GM10248 (cell line): ENCODE data around the gene ZNF268.
"Not testable (repeated sequence)": the region's sequence is repeated elsewhere in the genome, so short reads cannot be mapped to it uniquely, and the experiment has no call there.

Source experiments
- CTCF ChIA-PET: fragments of 300-600 bp; sonication (Branson Sonifier 250); formaldehyde crosslinking; extraction: SDS; loops from one replicate; lab custom pipeline; 2021; ENCODE audit warnings: antibody characterized with exemption; lab: Yijun Ruan, JAX
- POLR2A ChIA-PET: fragments of 350-650 bp; sonication (Branson Sonifier 250); formaldehyde crosslinking; extraction: SDS; loops from one replicate; lab custom pipeline; 2020; ENCODE audit warnings: antibody characterized with exemption; lab: Yijun Ruan, JAX
- DNase-seq: peaks from one replicate; pipeline ENCODE4 v3.0.0; 2012; ENCODE audit errors: extremely low spot score
- CTCF ChIP-seq: IDR thresholded peaks from 2 replicates; pipeline ENCODE4 v1.5.1; 2012; ENCODE audit warnings: mild to moderate bottlenecking, low read depth; ENCODE audit errors: extremely low read depth, missing control alignments, control extremely low read depth

Gene ZNF268

GRCh38 chr12:133233006-133233405, 51.7 kb downstream of the ZNF268 start:
- POLR2A ChIA-PET, result no interaction called here
- no peak for TF ChIP-seq CTCF
- CTCF ChIA-PET, result no interaction called here
- DNase-seq, result no peak

GRCh38 chr12:133233993-133234564, 52.8 kb downstream of the ZNF268 start:
- ChIA-PET POLR2A (no interaction called here), CTCF (no interaction called here)
- no peak for TF ChIP-seq CTCF
- DNase-seq, result no peak

- ChIA-PET CTCF (no interaction called here), POLR2A (no interaction called here)
- DNase-seq, result no peak
- no peak for TF ChIP-seq CTCF
Observed at GRCh38 chr12:133234971-133235370, 53.7 kb downstream of the ZNF268 start.

GRCh38 chr12:133235401-133236112, 54.3 kb downstream of the ZNF268 start, which contains the start of gene ANHX:
Gene ANHX, minus strand, starts transcription at chr12:133235877. Its CDS starts 1,521 bp downstream, at chr12:133234356.
- DNase-seq, result no peak
- ChIA-PET POLR2A (no interaction called here), CTCF (no interaction called here)
- no peak for TF ChIP-seq CTCF

- TF ChIP-seq CTCF, result no peak
- DNase-seq, result no peak
- CTCF ChIA-PET, result no interaction called here
- POLR2A ChIA-PET, result no interaction called here
Observed at GRCh38 chr12:133236144-133236543, 54.8 kb downstream of the ZNF268 start.

- ChIA-PET CTCF (no interaction called here), POLR2A (no interaction called here)
- no peak for TF ChIP-seq CTCF
- no peak for DNase-seq
Observed at GRCh38 chr12:133236556-133236955, 55.3 kb downstream of the ZNF268 start.

- ChIA-PET CTCF (no interaction called here), POLR2A (no interaction called here)
- no peak for TF ChIP-seq CTCF
Observed at GRCh38 chr12:133251732-133252131, 70.4 kb downstream of the ZNF268 start.

GRCh38 chr12:133255833-133256232, 74.5 kb downstream of the ZNF268 start:
- POLR2A ChIA-PET, CTCF ChIA-PET, DNase-seq: not testable (repeated sequence)

More at GRCh38 chr12:133251732-133252131, 70.4 kb downstream of the ZNF268 start:
- no peak for DNase-seq
